Parathyroid adenoma (tissue), 2 donors: ENCODE measurements around the gene CDH8.
"Not testable (repeated sequence)": the region's sequence is repeated elsewhere in the genome, so short reads cannot be mapped to it uniquely, and the experiment has no call there.

Source experiments
- H2AFZ ChIP-seq: fragments of 300-600 bp; sonication (generic); one replicate; pipeline ENCODE4 v1.7.0; 2017; ENCODE audit warnings: antibody characterized with exemption, mild to moderate bottlenecking
- H3K27ac ChIP-seq: fragments of 300-600 bp; sonication (generic); one replicate; pipeline ENCODE4 v1.7.0; 2017
- H3K27me3 ChIP-seq: fragments of 300-600 bp; sonication (generic); one replicate; pipeline ENCODE4 v1.7.0; 2017; ENCODE audit warnings: low read length; ENCODE audit not compliant: control insufficient read depth, insufficient read depth
- H3K36me3 ChIP-seq: fragments of 300-600 bp; sonication (generic); one replicate; pipeline ENCODE4 v1.7.0; 2017; ENCODE audit warnings: low read length; ENCODE audit not compliant: control insufficient read depth, insufficient read depth
- H3K4me1 ChIP-seq: fragments of 300-600 bp; sonication (generic); one replicate; pipeline ENCODE4 v1.7.0; 2017; ENCODE audit warnings: control low read depth
- H3K4me2 ChIP-seq: fragments of 300-600 bp; sonication (generic); one replicate; pipeline ENCODE4 v1.7.0; 2017; ENCODE audit warnings: low read length
- H3K4me3 ChIP-seq: fragments of 300-600 bp; sonication (generic); one replicate; pipeline ENCODE4 v1.7.0; 2017; ENCODE audit warnings: low read depth, low read length
- H3K79me2 ChIP-seq: fragments of 300-600 bp; sonication (generic); one replicate; pipeline ENCODE4 v1.7.0; 2017; ENCODE audit warnings: control low read depth
- H3K9ac ChIP-seq: fragments of 300-600 bp; sonication (generic); one replicate; pipeline ENCODE4 v1.7.0; 2017; ENCODE audit warnings: mild to moderate bottlenecking
- H3K9me3 ChIP-seq: fragments of 300-600 bp; sonication (generic); one replicate; pipeline ENCODE4 v1.7.0; 2017; ENCODE audit warnings: low read length; ENCODE audit not compliant: control insufficient read depth
- CTCF ChIP-seq: fragments of 300-600 bp; sonication (generic); IDR thresholded peaks from one replicate; pipeline ENCODE4 v1.7.0; 2017; ENCODE audit warnings: antibody characterized with exemption, mild to moderate bottlenecking
- donor health status: primary hyperparathyroidism.

Gene CDH8

GRCh38 chr16:61726701-61727100, 309.5 kb downstream of the CDH8 start:
- no peak overlapping the region for H2AFZ ChIP-seq
- H3K27me3 ChIP-seq = no peaks in the 10 kb centered on the region
- no peaks in the 10 kb centered on the region for H3K9me3 ChIP-seq
- TF ChIP-seq CTCF = no peak
- H3K4me1 ChIP-seq = no peaks in the 10 kb centered on the region
- no peak overlapping the region for H3K4me2 ChIP-seq
- H3K36me3 ChIP-seq = no peaks in the 10 kb centered on the region
- H3K79me2 ChIP-seq = no peaks in the 10 kb centered on the region
- H3K27ac ChIP-seq = no peak overlapping the region
- H3K4me3 ChIP-seq = no peak overlapping the region
- no peak overlapping the region for H3K9ac ChIP-seq

GRCh38 chr16:61726125-61726524, 310.1 kb downstream of the CDH8 start:
- H3K4me2 ChIP-seq = no peak overlapping the region
- no peaks in the 10 kb centered on the region for H3K36me3 ChIP-seq
- no peak for TF ChIP-seq CTCF
- H3K27me3 ChIP-seq = no peaks in the 10 kb centered on the region
- H3K4me1 ChIP-seq = no peaks in the 10 kb centered on the region
- no peak overlapping the region for H2AFZ ChIP-seq
- H3K9me3 ChIP-seq = no peaks in the 10 kb centered on the region
- no peaks in the 10 kb centered on the region for H3K79me2 ChIP-seq
- H3K27ac ChIP-seq = no peak overlapping the region
- no peak overlapping the region for H3K4me3 ChIP-seq
- no peak overlapping the region for H3K9ac ChIP-seq

- Histone ChIP-seq H3K27ac (no peak overlapping the region), H3K79me2 (no peaks in the 10 kb centered on the region), H2AFZ (no peak overlapping the region), H3K9me3 (no peaks in the 10 kb centered on the region), H3K4me2 (no peak overlapping the region), H3K27me3 (no peaks in the 10 kb centered on the region), H3K4me3 (no peak overlapping the region), H3K4me1 (no peaks in the 10 kb centered on the region), H3K36me3 (no peaks in the 10 kb centered on the region), H3K9ac (no peak overlapping the region)
- TF ChIP-seq CTCF = no peak
Measured at GRCh38 chr16:61721544-61721943, 314.7 kb downstream of the CDH8 start.

- H3K36me3 ChIP-seq = no peaks in the 10 kb centered on the region
- TF ChIP-seq CTCF = no peak
- H3K4me1 ChIP-seq = no peaks in the 10 kb centered on the region
- H3K27me3 ChIP-seq = no peaks in the 10 kb centered on the region
- no peak overlapping the region for H3K4me2 ChIP-seq
- no peak overlapping the region for H2AFZ ChIP-seq
- H3K4me3 ChIP-seq = no peak overlapping the region
- H3K9ac ChIP-seq = no peak overlapping the region
- no peaks in the 10 kb centered on the region for H3K9me3 ChIP-seq
- no peaks in the 10 kb centered on the region for H3K79me2 ChIP-seq
- H3K27ac ChIP-seq = no peak overlapping the region
Measured at GRCh38 chr16:61715393-61715792, 320.8 kb downstream of the CDH8 start.

GRCh38 chr16:61713787-61714186, 322.5 kb downstream of the CDH8 start:
- Histone ChIP-seq H3K9ac (no peak overlapping the region), H3K36me3 (no peaks in the 10 kb centered on the region), H3K27me3 (no peaks in the 10 kb centered on the region), H3K4me2 (no peak overlapping the region), H3K27ac (no peak overlapping the region), H2AFZ (no peak overlapping the region), H3K79me2 (no peaks in the 10 kb centered on the region), H3K4me1 (no peaks in the 10 kb centered on the region), H3K9me3 (no peaks in the 10 kb centered on the region), H3K4me3 (no peak overlapping the region)
- no peak for TF ChIP-seq CTCF

GRCh38 chr16:61699640-61700039, 336.6 kb downstream of the CDH8 start:
- H2AFZ ChIP-seq, H3K4me1 ChIP-seq: not testable (repeated sequence)

More at GRCh38 chr16:61699640-61700039, 336.6 kb downstream of the CDH8 start:
- H3K27me3 ChIP-seq, H3K4me3 ChIP-seq, H3K79me2 ChIP-seq, H3K9ac ChIP-seq, H3K36me3 ChIP-seq, H3K9me3 ChIP-seq, H3K27ac ChIP-seq, H3K4me2 ChIP-seq: not testable (repeated sequence)
